Keratinocyte (primary cell): ENCODE results near the gene FOXL3. TPM values are rescaled to one million over a fixed set of nuclear protein-coding genes. Genes with fewer than 3 reads are reported as not detected.

Experiments used
- DNase-seq: peaks from one replicate; pipeline ENCODE4 v3.0.0-alpha.2; 2011; ENCODE audit warnings: low read depth, missing footprints, low spot score
- FAIRE-seq: peaks from 2 replicates; lab custom pipeline; 2011; peaks lifted over from hg19 to GRCh38; lab: Jason Lieb, UNC
- H2AFZ ChIP-seq: 2 replicates; pipeline ENCODE4 v1.6.0; 2012; ENCODE audit warnings: low read length, control low read depth, inconsistent platforms; ENCODE audit not compliant: control insufficient read depth
- H3K27ac ChIP-seq: 2 replicates; pipeline ENCODE4 v1.5.1; 2011; ENCODE audit warnings: low read length; ENCODE audit not compliant: control insufficient read depth, insufficient read depth
- H3K27me3 ChIP-seq: 3 replicates; pipeline ENCODE4 v1.6.0; 2011; ENCODE audit warnings: low read length; ENCODE audit not compliant: control insufficient read depth, insufficient read depth; ENCODE audit errors: extremely low read depth
- H3K36me3 ChIP-seq, 2 experiments: 2 replicates in 1 of 2; 3 replicates in 1 of 2; pipeline ENCODE4 v1.5.1; 2011; ENCODE audit warnings: low read length in 2 of 2, mild to moderate bottlenecking in 1 of 2; ENCODE audit not compliant: control insufficient read depth in 2 of 2, insufficient read depth in 2 of 2; ENCODE audit errors: extremely low read depth in 1 of 2
- H3K4me1 ChIP-seq: 3 replicates; pipeline ENCODE4 v1.5.1; 2011; ENCODE audit warnings: low read length; ENCODE audit not compliant: control insufficient read depth, insufficient read depth; ENCODE audit errors: extremely low read depth
- H3K4me2 ChIP-seq: 3 replicates; pipeline ENCODE4 v1.6.0; 2011; ENCODE audit warnings: low read depth, low read length; ENCODE audit not compliant: control insufficient read depth, insufficient read depth; ENCODE audit errors: extremely low read depth
- H3K4me3 ChIP-seq, 3 experiments: fragments of 200-600 bp in 1 of 3; sonication (generic) in 1 of 3; 2 replicates in 2 of 3; 3 replicates in 1 of 3; pipeline ENCODE4 v1.5.1; 2011 to 2016; ENCODE audit warnings: low read length in 3 of 3, mild to moderate bottlenecking in 3 of 3, control low read depth in 2 of 3, inconsistent platforms in 1 of 3, low read depth in 1 of 3, mixed read lengths in 1 of 3, mixed run types in 1 of 3, moderate library complexity in 1 of 3; ENCODE audit not compliant: control insufficient read depth in 2 of 3, insufficient read depth in 2 of 3; ENCODE audit errors: extremely low read depth in 1 of 3
- H3K79me2 ChIP-seq: 2 replicates; pipeline ENCODE4 v1.6.0; 2012; ENCODE audit warnings: low read length; ENCODE audit not compliant: control insufficient read depth, insufficient read depth
- H3K9ac ChIP-seq: 3 replicates; pipeline ENCODE4 v1.6.0; 2011; ENCODE audit warnings: low read length; ENCODE audit not compliant: control insufficient read depth, insufficient read depth; ENCODE audit errors: extremely low read depth
- H3K9me1 ChIP-seq: 3 replicates; pipeline ENCODE4 v1.6.0; 2011; ENCODE audit warnings: low read length; ENCODE audit not compliant: control insufficient read depth, insufficient read depth; ENCODE audit errors: extremely low read depth
- H3K9me3 ChIP-seq: 2 replicates; pipeline ENCODE4 v1.5.1; 2012; ENCODE audit warnings: low read depth, low read length; ENCODE audit not compliant: control insufficient read depth
- H4K20me1 ChIP-seq: 3 replicates; pipeline ENCODE4 v1.6.0; 2011; ENCODE audit warnings: low read length; ENCODE audit not compliant: control insufficient read depth, insufficient read depth; ENCODE audit errors: extremely low read depth
- CTCF ChIP-seq, 3 experiments: IDR thresholded peaks in 1 of 3; conservative IDR thresholded peaks in 1 of 3; optimal IDR thresholded peaks in 1 of 3; 2 replicates in 2 of 3; 3 replicates in 1 of 3; pipeline versions ENCODE3 to v1.5.1; 2011; ENCODE audit warnings: low read length in 3 of 3, mild to moderate bottlenecking in 3 of 3, moderate library complexity in 2 of 3, control low read depth in 1 of 3, inconsistent platforms in 1 of 3; ENCODE audit not compliant: insufficient read depth in 2 of 3; ENCODE audit errors: extremely low read depth in 1 of 3
- EZH2 ChIP-seq: IDR thresholded peaks from one replicate; pipeline ENCODE4 v1.6.1; 2012; ENCODE audit warnings: inconsistent platforms, mild to moderate bottlenecking, low read length, moderate library complexity
- dilution Hi-C: fragments of 300-500 bp; cut with MboI; formaldehyde crosslinking; loops from one replicate; pipeline ENCODE4 v1.7.0; 2020; ENCODE audit warnings: low sequenced_read_pairs; ENCODE audit not compliant: extremely low pct_ligation_motif_present
- polyA plus RNA-seq, 5 experiments: library from polyadenylated mRNA; depleted of rRNA in 3 of 5; stranded (reverse) in 3 of 5; stranded (forward) in 1 of 5; unstranded in 1 of 5; fragments of >200 nt; gene quantifications; 1 replicate in 1 of 5; 2 replicates in 3 of 5; 3 replicates in 1 of 5; pipeline versions ENCODE4 v1.2.1 to v1.2.3, GENCODE V29; 2011 to 2012; ENCODE audit warnings: missing spikeins in 2 of 5, low read depth in 1 of 5, low replicate concordance in 1 of 5

The FOXL3 gene
- polyA plus RNA-seq, 1 donor (not counting 4 experiments of a cell fraction or from before 2014, with no cell fraction given): not detected

- dilution Hi-C loops: no loop called here
- no peak for DNase-seq
- H3K27me3 ChIP-seq: peaks cover 33% of the 10 kb centered on the region
- no peaks in the 10 kb centered on the region for H3K36me3 ChIP-seq
- H3K79me2 ChIP-seq: no peaks in the 10 kb centered on the region
- no peaks in the 10 kb centered on the region for H4K20me1 ChIP-seq
- no peak overlapping the region for H2AFZ ChIP-seq
- no peak for FAIRE-seq
- no peak overlapping the region for H3K27ac ChIP-seq
- H3K4me2 ChIP-seq: no peak overlapping the region
- peaks cover 8% of the 10 kb centered on the region for H3K4me1 ChIP-seq
- no peak overlapping the region for H3K4me3 ChIP-seq
- no peaks in the 10 kb centered on the region for H3K9me3 ChIP-seq
- H3K9ac ChIP-seq: no peak overlapping the region
- no peak for TF ChIP-seq EZH2
- TF ChIP-seq CTCF (optimal IDR thresholded peaks at IDR 0.05 in 1 of 3, IDR thresholded peaks at IDR 0.05 in 1 of 3, conservative IDR thresholded peaks at IDR 0.05 in 1 of 3; ENCODE audit: extremely low read depth in 1 of 3, insufficient read depth in 2 of 3, low read length in 3 of 3): no peak
- no peaks in the 10 kb centered on the region for H3K9me1 ChIP-seq
Measured at GRCh38 chr7:317643-318405, 27.9 kb downstream of the FOXL3 start.

GRCh38 chr7:318476-318875 is 28.5 kb downstream of the FOXL3 start:
- no peaks in the 10 kb centered on the region for H3K9me1 ChIP-seq
- no peak overlapping the region for H3K4me3 ChIP-seq
- no peaks in the 10 kb centered on the region for H3K36me3 ChIP-seq
- H3K4me1 ChIP-seq: peaks cover 8% of the 10 kb centered on the region
- TF ChIP-seq EZH2 (peak; percentile 53), CTCF (optimal IDR thresholded peaks at IDR 0.05 in 1 of 3, IDR thresholded peaks at IDR 0.05 in 1 of 3, conservative IDR thresholded peaks at IDR 0.05 in 1 of 3; ENCODE audit: extremely low read depth in 1 of 3, insufficient read depth in 2 of 3, low read length in 3 of 3) (no peak)
- H3K27ac ChIP-seq: no peak overlapping the region
- H2AFZ ChIP-seq: no peak overlapping the region
- no peaks in the 10 kb centered on the region for H3K79me2 ChIP-seq
- no peak for DNase-seq
- no peak overlapping the region for H3K4me2 ChIP-seq
- no peak overlapping the region for H3K9ac ChIP-seq
- dilution Hi-C loops: no loop called here
- H3K27me3 ChIP-seq: peaks cover 33% of the 10 kb centered on the region
- FAIRE-seq: no peak
- H4K20me1 ChIP-seq: no peaks in the 10 kb centered on the region
- no peaks in the 10 kb centered on the region for H3K9me3 ChIP-seq
